ENCODE measurements around the gene PAWR.

- TF ChIP-seq POLR2A (IDR thresholded peaks at IDR 0.05) (no peak), CTCF (IDR thresholded peaks at IDR 0.05) (no peak)
These were observed 103.4 kb downstream of the PAWR start for GRCh38 chr12:79587368-79587767.
